GM15510 (cell line): ENCODE results near the gene RYR3.

Experiments used
- POLR2A ChIP-seq: IDR thresholded peaks from 3 replicates; pipeline ENCODE4 v1.6.1; 2011; ENCODE audit warnings: borderline replicate concordance; ENCODE audit not compliant: insufficient read length; ENCODE audit errors: extremely low read depth

Gene RYR3

GRCh38 chr15:33754242-33754641 lies 443.5 kb downstream of the RYR3 start:
- TF ChIP-seq POLR2A, result no peak

- no peak for TF ChIP-seq POLR2A
Observed at GRCh38 chr15:33756961-33757360, 446.2 kb downstream of the RYR3 start.

GRCh38 chr15:33757516-33758232 lies 446.9 kb downstream of the RYR3 start:
- TF ChIP-seq POLR2A, result no peak

- no peak for TF ChIP-seq POLR2A
Observed at GRCh38 chr15:33766389-33766788, 455.6 kb downstream of the RYR3 start.

GRCh38 chr15:33768670-33769190 lies 458.0 kb downstream of the RYR3 start:
- TF ChIP-seq POLR2A, result no peak

- TF ChIP-seq POLR2A, result no peak
Observed at GRCh38 chr15:33773969-33774368, 463.2 kb downstream of the RYR3 start.

- TF ChIP-seq POLR2A, result no peak
Observed at GRCh38 chr15:33778852-33779251, 468.1 kb downstream of the RYR3 start.

- TF ChIP-seq POLR2A, result no peak
Observed at GRCh38 chr15:33780011-33780768, 469.4 kb downstream of the RYR3 start.

GRCh38 chr15:33782966-33783365 lies 472.2 kb downstream of the RYR3 start:
- TF ChIP-seq POLR2A, result no peak

- TF ChIP-seq POLR2A, result no peak
Observed at GRCh38 chr15:33785366-33785765, 474.6 kb downstream of the RYR3 start.

GRCh38 chr15:33788906-33789540 lies 478.3 kb downstream of the RYR3 start:
- no peak for TF ChIP-seq POLR2A

GRCh38 chr15:33794453-33794852 lies 483.7 kb downstream of the RYR3 start:
- no peak for TF ChIP-seq POLR2A

GRCh38 chr15:33795070-33795469 lies 484.3 kb downstream of the RYR3 start:
- TF ChIP-seq POLR2A, result no peak

- no peak for TF ChIP-seq POLR2A
Observed at GRCh38 chr15:33797651-33798050, 486.9 kb downstream of the RYR3 start.

- TF ChIP-seq POLR2A, result no peak
Observed at GRCh38 chr15:33801954-33802353, 491.2 kb downstream of the RYR3 start.
